NCI-H2107 (cell line): Measurements from ENCODE around the gene FHL2.

Experiments
- DNase-seq: peaks from one replicate; lab custom pipeline; 2025; lab: John Stamatoyannopoulos, UW

FHL2 gene

DNA sequence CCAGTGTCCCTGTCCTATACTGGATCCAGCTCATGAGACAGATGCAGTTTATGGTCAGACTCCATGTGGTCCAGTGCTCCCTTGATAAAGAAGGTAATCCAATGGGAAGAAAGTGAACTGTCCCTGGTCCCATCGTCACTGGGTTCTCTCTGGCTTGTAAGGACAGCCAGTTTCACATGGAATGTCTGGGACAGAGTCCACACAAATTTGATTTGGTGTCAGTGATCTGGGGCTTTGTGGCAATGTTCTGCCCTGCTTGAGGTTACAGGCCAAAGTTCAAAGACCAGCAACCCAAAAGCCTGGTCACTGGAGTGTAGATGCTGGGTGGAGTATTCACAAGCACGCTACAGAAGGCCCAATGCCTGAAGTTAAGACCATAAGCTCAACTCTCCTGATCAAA lies 22.2 kb upstream of the FHL2 start:
- no peak for DNase-seq

DNA sequence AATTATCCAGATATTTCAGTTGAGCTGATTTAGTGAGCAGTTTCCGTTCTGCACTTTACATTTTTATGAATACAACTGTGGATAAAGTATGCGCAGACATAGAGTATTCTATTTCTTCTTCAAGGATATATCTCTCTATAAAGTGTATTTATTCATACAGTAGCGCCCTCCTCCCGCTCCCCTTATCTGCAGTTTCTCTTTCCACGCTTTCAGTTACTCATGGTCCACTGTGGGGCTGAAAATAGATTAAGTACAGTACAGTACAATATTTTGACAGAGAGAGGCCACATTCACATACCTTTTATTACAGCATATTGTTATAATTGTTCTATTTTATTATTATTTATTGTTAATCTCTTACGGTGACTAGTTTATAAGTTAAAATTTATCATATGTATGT lies 19.7 kb upstream of the FHL2 start:
- DNase-seq, result no peak

DNA sequence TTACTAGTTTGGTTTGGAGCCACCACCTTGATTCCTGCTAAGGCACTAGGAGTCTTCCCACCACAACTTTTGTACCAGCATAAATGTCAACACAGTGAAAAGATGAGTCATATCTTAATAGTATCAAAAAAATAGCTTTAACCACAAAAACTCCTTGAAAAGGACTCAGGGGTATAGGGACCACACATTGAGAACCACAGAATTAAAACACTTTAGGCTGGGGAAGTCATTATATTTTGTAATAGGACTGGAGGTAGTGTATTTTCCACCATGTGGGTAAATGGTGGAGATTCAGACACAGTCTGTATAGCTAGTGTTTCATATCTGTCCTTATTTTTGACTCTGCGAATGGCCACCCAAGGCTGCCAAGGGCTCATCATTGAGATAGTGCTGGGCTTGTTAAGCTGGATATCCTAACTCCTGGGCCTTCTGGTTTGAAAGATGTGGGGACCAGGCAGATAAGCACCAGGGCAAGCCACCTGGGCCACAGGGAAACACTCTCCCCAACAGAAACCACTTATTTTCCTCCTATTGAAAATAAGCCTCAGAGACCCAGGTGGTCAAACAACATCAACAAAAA lies 19.1 kb upstream of the FHL2 start:
- DNase-seq, result no peak

DNA sequence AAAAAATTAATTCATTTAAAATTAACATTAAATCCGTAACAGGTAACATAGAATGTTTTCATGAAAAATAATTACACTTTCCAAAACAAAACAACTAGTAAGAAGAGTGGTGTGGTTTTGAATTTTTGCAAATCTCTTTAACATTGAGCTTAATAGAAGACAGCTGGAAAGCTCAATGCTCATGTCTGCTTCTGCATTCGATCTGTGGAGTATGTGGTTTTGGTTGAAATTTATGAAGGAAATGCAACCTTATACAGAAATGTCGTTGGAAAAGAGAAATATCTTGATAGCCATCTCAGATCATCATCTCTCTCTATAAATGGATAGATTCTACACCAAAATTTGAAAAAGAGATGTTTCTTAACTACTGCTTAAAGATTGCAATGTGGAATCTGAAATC lies 17.3 kb upstream of the FHL2 start:
- DNase-seq, result no peak

DNA sequence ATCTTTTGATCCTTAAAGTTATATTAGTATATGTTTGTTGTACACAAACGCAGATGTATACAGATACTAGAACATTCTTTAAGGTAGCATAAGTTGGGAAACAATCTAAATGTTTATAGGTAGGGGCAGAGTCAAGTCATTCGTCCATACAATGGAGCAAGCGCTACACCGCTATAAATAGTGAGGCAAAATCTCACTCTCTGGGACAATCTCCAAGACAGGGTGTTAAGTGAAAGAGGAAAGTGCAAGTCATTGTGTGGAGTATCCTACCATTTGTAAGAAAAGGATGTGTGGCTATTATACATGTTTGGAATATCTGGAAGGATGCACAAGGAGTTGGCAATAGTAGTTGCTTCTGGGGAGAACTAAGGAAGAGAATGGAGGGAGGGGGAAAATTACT lies 16.2 kb upstream of the FHL2 start:
- no peak for DNase-seq

DNA sequence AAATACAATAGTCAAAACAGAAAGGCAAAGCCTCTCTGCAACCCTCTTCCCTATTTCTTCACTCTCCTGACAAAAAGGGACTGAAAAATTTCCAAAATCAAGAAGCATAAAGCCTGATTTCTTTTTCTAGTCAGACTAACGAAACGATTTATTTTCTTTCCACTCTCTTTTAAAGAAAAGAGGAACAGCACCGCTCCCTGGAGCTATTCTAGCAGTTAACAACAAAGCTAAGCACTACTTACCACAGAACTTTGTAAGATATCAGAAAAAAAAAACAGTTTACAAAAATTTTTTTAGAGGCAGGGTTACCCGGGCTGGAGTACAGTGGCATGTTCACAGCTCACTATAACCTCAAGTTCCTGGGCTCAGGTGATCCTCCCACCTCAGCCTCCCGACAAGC lies 14.4 kb upstream of the FHL2 start:
- no peak for DNase-seq

DNA sequence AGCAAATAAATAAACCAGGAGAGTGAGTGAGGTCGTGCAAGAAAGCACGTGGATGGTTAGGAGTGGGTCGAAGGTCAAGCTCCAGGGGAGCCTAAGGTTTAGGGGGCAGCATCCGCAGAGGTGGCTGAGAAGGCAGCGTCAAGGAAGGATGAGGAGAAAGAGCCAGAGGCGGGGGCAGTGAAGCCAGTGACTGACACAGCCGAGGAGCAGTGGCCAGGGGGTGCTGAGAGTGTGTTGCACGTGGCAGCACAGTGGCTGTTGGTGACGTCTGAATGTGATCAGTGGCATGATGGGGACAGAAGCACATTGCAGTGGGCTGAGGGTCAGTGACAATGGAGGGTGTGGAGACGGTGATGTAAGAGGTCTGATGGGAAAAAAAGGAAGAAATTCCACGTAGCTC lies 13.7 kb upstream of the FHL2 start:
- no peak for DNase-seq

DNA sequence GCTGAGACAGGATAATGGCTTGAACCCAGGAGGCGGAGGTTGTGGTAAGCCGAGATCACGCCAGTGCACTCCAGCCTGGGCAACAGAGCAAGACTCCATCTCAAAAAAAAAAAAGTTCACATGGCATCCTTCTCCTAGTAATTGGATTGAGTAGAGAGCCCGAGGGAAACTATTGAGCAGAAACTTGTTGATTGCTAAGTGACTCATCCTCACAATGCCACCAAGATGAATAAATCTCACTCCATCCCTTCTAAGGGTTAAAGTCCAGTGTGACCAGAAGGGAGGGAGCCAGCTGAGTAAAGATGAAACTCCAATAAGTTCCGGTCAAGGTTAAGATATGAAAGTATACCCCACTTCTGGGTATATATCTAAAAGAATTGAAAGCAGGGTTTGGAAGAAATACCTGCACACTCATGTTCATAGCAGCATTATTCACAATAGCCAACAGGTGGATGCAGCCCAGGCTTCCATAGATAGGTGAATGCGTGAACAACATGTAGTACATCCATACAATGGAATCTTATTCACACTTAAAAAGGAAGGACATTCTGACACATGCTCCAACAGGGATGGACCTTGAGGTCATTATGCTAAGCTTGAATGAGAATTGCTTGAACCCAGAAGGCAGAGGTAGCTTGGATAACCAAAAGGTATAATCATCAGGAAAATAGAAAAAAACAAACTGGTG lies 13.0 kb upstream of the FHL2 start:
- no peak for DNase-seq

DNA sequence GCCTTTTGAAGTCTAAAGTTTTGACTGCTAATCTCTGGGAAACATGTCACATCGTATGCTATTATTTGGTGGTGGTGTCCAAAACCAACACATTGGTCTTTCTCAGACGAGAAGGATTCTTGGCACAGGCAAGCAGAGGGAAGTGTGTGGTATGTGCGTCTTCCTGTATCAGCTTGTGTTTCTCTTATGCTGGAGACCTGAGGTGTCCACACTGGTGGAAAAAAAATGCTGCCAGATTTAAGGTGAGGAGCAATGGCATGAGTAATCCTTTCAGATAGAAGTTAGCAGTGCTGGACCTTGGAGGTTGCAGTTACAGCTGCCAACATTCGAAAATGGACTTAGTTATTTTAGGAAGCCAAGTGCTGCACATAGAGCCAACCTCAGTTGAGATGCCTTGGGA lies 11.7 kb upstream of the FHL2 start:
- DNase-seq, result no peak

DNA sequence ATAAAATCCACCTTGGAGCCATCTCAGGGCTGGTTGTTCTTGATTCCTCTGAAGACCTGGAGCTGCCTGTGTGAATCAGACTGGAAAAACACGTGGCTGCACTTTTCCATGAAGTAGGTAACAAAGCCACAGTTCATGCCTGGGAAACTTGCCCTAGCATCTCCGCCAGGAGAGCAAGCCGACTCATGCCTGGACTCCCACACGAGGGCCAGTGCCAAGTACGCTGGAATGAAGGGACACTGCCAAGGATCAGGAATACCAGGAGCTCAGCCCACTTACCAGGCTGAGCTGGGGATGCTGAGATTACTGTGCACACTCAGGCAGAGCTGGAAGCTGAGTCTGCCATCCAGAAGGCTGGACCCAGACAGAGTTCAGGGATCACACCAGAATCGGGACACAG lies 10.9 kb upstream of the FHL2 start:
- no peak for DNase-seq

DNA sequence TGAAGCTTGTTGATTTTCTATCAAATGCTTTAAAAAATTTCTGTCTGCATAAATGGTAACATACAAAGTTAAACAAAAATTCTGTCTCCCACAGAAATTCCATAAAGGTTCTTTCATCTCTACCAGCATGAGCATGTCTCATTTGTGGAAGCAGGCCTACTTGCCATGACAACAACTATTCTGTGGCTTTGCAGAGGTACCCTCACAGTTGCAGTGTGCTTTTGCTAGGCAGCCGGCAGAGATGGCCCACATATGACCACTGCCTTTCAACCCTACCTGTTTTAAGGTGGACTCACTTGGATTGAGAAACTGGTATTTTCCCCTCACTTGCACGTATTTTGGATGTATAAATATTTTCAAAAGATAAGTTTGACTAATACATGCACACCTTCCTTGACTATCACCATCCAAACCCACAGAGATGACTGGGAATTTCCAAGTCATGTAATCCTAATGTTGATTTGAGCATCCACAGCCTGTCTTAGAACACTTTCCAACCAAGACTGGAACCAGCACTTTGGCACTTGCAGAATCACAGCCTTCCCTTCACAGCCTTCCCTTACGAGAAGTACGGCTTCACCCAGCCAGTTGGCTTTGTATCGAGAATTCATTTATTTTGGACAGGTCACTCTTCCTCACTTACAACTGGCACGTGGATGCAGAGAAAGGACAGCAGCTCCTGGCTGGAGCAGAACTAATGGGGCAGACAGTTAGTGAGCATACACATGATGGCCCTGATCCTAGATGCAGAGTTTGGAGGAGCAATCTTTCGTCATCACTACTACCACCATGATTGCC lies 9.3 kb upstream of the FHL2 start:
- DNase-seq, result no peak

DNA sequence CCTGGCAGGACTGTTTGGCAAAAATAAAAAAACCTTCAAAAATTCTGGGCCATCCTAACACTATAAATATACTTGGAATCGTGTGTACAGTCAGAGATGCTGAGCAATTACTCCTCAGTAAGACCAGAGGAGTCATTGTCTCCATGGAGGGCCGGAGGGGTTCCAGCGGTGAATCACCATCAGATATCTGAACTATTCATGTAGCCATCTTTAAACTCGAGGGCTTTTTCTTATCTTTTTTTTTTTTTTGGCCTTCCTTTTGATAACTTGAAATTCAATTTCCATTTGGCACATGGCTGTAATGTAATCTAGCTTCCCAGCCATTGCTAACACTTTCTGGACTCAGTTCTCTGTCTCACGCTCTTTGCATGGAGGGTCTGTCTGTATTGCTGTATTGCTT lies 7.4 kb upstream of the FHL2 start:
- no peak for DNase-seq

DNA sequence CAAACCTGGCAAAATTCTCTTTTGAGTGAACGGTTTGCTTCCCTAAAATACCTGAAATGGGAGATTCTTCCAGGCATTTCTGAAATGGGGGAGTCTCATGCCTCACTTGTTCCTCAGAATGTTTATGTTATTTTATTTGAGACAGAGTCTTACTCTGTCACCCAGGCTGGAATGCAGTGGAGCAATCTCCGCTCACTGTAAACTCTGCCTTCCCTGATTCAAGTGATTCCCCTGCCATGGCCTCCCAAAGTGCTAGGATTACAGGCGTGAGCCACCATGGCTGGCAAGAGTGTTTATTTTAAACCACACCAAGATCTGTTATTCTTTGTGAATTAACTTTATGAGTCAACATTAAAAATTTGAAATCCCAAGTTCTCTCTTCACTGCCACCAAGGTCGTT lies 6.4 kb upstream of the FHL2 start:
- DNase-seq, result no peak

DNA sequence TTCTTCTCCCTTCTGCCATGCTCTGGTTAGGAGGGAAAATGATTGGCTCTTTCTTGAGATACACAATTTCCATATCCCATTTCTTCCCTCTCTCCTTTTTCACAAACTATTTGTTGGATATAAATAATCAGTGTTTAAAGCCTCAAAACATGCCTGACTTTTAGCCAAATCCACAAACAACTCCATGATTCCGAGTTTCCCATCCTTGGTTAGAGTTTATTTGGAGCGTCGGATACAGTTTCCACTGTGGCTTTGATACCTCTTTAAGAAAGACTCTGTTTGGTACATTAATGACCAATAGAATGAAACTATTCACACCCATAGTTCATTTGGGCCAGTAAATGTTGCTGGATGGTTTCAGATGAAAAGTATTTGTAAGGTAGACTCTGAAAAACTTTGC lies 5.9 kb upstream of the FHL2 start:
- DNase-seq, result no peak

DNA sequence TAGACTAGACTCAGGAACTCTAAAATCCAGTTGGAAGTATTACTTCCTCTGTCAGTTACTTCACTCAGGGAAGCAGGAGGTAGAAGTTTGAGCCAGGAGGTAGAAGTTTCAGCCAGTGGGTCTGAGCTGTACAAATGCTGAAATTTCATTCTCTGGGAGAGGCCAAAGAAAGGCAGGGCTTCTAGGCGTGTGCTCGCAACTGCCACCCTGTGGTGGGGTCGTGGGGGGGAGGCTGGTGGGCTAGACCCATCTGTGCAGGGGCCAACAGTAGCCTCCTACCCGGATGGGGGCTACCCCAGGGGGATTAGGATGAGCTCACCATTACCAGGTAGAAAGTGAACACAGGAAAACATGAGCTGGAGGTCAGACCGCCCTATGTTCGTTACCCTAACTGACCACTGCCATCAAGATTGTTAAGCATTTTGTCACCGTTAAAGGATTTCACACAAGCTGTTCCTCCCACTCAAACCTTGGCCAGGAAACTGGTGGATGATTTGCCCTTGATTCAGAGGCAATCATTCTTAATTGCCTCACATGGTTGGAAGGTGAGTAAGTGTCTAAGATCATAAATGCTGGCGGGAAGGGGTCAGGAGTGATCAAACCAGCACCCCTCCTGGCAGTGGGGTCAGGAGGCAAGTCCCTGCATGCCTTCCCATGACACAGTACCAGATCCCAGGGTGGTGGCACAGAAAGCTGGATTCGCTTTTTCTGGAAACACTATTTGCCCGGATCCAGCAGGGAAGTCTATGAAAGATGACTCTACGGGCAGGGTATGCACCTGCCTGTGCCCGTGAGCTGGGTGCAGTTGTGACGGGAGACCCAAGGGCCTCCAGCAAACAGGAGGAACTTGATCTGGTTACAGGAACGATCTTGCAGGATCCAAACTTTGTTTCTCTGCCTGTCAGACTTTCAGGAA lies 5.2 kb upstream of the FHL2 start:
- no peak for DNase-seq

DNA sequence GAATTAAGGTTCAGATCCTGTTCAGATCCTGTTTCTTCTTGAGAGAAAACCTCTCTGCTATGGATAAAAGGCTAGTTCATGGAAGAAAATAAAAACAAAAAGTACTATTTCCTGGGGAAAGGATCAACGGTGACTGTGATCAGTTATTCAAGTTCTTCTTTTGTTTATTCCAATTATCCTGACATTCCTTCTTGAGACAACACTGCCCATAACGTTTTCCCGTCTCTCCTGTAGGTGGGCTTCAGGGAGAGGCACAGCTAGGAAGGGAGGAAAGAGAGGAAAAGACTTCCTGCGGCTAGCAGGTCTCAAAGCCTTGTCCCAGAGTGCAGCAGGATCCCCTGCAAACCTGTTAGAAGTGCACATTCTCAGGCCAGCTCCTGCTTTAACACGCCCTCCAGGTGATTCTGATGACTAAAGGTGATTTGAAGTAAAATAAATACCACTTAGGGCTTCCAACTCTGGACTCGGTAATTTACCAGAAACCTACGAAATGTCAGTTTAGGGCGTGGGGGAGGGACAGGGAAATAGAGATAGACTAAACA lies 4.5 kb upstream of the FHL2 start:
- DNase-seq, result no peak

DNA sequence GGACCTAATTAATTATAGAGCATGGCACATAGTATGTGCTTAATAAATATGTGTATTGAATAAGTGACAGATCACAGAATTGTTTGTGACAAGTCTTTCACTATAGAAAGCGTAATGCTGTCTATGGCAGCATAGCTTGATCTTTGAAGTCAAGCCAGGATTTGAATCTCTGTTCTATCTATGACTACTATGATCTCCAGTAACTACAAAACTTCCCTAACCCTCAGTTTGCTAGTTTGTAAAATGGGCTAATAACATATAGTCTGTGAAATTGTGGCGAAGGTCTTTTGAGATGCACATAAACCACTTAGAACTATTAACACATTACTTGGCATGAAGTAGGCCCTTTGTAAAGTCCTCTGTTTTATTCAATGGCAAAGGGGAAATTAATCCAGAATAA lies 4.0 kb upstream of the FHL2 start:
- no peak for DNase-seq

DNA sequence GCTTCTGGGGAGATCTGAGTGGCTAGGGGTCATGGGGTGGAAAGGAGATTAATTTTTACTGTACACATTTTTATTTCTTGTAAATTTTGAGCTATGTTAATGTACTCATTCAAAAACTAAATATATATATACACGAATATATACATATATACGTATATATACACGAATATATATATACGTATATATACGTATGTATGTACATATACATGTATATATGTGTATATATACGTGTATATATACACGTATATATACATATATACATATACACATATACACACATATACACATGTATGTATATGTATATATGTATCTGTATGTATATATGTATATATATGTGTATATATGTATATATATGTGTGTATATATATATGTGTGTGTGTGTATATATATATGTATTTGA lies 3.0 kb upstream of the FHL2 start:
- no peak for DNase-seq

DNA sequence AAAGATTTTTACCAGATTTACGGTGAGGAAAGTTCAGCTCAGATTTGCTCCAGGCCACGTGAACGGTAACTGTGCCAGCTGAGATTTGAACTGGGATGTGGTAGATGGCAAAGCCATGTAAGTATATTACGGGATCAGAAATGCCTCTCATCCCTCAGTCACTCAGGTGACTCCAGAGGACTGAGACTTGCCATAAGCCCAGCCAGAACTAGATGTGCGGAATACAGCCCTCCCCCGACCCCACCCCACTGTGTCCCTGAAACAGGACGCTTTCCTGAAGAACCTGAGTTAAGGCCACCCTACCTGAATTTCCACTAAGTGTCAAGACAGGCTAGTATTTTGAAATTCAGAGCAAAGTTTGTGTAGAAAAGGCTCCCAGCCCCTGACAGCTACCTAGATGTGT lies 1.3 kb upstream of the FHL2 start:
- no peak for DNase-seq

DNA sequence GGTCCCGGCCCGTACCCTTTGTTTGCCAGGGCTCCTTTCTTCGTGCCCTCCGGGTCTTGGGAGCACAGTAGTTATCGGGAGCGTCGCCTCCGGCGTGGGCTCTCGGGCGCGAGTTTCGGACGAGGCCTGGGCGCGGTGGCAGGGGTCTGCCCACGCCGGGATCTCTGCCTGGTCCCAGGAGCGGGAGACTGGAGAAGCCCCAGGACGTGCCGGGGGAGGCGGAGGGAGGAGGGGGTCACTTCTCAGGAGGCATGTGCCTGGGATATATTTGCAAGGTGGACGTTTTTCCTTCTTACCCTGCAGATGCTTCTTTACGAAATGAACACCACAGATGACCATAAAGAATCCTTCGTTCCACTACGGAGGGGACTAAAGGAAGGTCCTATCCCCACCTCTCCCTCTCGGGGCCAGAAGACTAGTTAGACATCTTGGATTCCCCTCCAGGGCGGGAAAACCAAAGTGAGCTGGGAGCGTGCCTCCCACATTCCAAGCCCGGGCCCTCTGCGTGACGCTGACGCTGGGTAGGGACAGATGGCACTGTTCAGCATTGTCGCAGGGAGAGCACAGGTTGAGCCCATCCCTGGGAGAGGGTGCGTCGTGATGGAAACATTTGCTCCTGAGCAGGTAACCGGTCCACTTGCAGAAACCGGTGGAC lies 483 bp upstream of the FHL2 start:
- DNase-seq, result no peak

DNA sequence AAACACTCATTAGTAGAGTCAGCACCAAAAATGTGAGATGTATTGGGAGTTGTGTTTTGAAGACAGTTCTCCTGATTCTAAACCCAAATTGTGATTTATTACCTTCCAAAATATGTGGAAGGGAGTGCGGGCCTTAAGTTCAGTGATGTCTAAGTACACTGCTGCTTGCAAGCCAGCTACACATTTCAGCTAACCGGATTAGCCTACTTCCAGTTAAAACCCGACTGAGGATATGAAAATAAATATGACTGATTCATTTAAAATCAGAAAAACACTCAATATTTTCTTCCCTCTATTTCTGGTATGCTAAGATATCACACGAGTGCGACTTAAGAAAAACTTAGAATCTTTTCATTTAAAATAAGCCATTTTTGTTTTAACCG lies 907 bp downstream of the FHL2 start:
- DNase-seq, result no peak
